ENCODE measurements around the gene ENOX1. TPM values are rescaled to one million over a fixed set of nuclear protein-coding genes. Genes with fewer than 3 reads are reported as not detected.

ENOX1 gene
- total RNA-seq, 1 experiment from 2014 or later: 11.9 TPM

- Histone ChIP-seq H3K4me1 (no peaks in the 10 kb centered on the region), H3K36me3 (no peaks in the 10 kb centered on the region), H3K27ac (no peak overlapping the region), H3K9me3 (replicated peaks) (0 out of 2 replicates have a peak, but pooled peaks cover 5% of the 10 kb centered on the region), H3K4me3 (no peak overlapping the region), H3K27me3 (no peaks in the 10 kb centered on the region)
- DNase-seq: no peak
These were observed 189.7 kb downstream of the ENOX1 start for GRCh38 chr13:43596924-43597598.

- no peaks in the 10 kb centered on the region for H3K4me1 ChIP-seq
- H3K27me3 ChIP-seq: no peaks in the 10 kb centered on the region
- H3K9me3 ChIP-seq (replicated peaks): 0 out of 2 replicates have a peak, but pooled peaks cover 2% of the 10 kb centered on the region
- H3K4me3 ChIP-seq: no peak overlapping the region
- DNase-seq: no peak
- H3K27ac ChIP-seq: no peak overlapping the region
- H3K36me3 ChIP-seq: no peaks in the 10 kb centered on the region
These were observed 190.8 kb downstream of the ENOX1 start for GRCh38 chr13:43596006-43596405.

- H3K9me3 ChIP-seq (replicated peaks): no peaks in the 10 kb centered on the region
- no peak overlapping the region for H3K27ac ChIP-seq
- no peaks in the 10 kb centered on the region for H3K27me3 ChIP-seq
- no peaks in the 10 kb centered on the region; the same call in 1 of the 2 replicates for H3K36me3 ChIP-seq
- H3K4me1 ChIP-seq: peaks cover 13% of the 10 kb centered on the region; the same call in 1 of the 2 replicates
- DNase-seq: no peak
- H3K4me3 ChIP-seq: no peak overlapping the region
These were observed 199.4 kb downstream of the ENOX1 start for GRCh38 chr13:43587376-43587775.

- no peak overlapping the region for H3K27ac ChIP-seq
- H3K4me3 ChIP-seq: no peak overlapping the region
- H3K27me3 ChIP-seq: no peaks in the 10 kb centered on the region
- H3K36me3 ChIP-seq: no peaks in the 10 kb centered on the region; the same call in 1 of the 2 replicates
- peak; percentile 73 to 89 for DNase-seq
- peaks cover 13% of the 10 kb centered on the region; the same call in 1 of the 2 replicates for H3K4me1 ChIP-seq
- H3K9me3 ChIP-seq (replicated peaks): no peaks in the 10 kb centered on the region
These were observed 202.0 kb downstream of the ENOX1 start for GRCh38 chr13:43584751-43585150.

- Histone ChIP-seq H3K36me3 (no peaks in the 10 kb centered on the region; the same call in 1 of the 2 replicates), H3K27me3 (no peaks in the 10 kb centered on the region), H3K27ac (no peak overlapping the region), H3K4me3 (no peak overlapping the region), H3K9me3 (replicated peaks) (no peaks in the 10 kb centered on the region), H3K4me1 (peaks cover 13% of the 10 kb centered on the region; the same call in 1 of the 2 replicates)
- DNase-seq: no peak
These were observed 203.5 kb downstream of the ENOX1 start for GRCh38 chr13:43583321-43583720.

GRCh38 chr13:43580280-43580679 lies 206.5 kb downstream of the ENOX1 start:
- no peak for DNase-seq
- no peak overlapping the region for H3K27ac ChIP-seq
- peaks cover 11% of the 10 kb centered on the region; the same call in 1 of the 2 replicates for H3K4me1 ChIP-seq
- H3K4me3 ChIP-seq: no peak overlapping the region
- no peaks in the 10 kb centered on the region; the same call in 1 of the 2 replicates for H3K36me3 ChIP-seq
- no peaks in the 10 kb centered on the region for H3K9me3 ChIP-seq (replicated peaks)
- no peaks in the 10 kb centered on the region for H3K27me3 ChIP-seq

- H3K27ac ChIP-seq: no peak overlapping the region
These were observed 207.5 kb downstream of the ENOX1 start for GRCh38 chr13:43579321-43579720.

GRCh38 chr13:43574605-43575004 lies 212.2 kb downstream of the ENOX1 start:
- Histone ChIP-seq H3K9me3 (replicated peaks) (no peaks in the 10 kb centered on the region), H3K4me1 (peaks cover 25% of the 10 kb centered on the region), H3K4me3 (no peak overlapping the region), H3K27ac (no peak overlapping the region), H3K36me3 (no peaks in the 10 kb centered on the region), H3K27me3 (no peaks in the 10 kb centered on the region)
- DNase-seq: no peak

More at GRCh38 chr13:43579321-43579720, 207.5 kb downstream of the ENOX1 start:
- Histone ChIP-seq H3K4me1 (peaks cover 8% of the 10 kb centered on the region; the same call in 1 of the 2 replicates), H3K9me3 (replicated peaks) (no peaks in the 10 kb centered on the region), H3K36me3 (no peaks in the 10 kb centered on the region; the same call in 1 of the 2 replicates), H3K4me3 (no peak overlapping the region), H3K27me3 (no peaks in the 10 kb centered on the region)
- DNase-seq: peak in 1 of 2 experiments; percentile 4

GRCh38 chr13:43573802-43574514 lies 212.8 kb downstream of the ENOX1 start:
- Histone ChIP-seq H3K27ac (peak overlapping the region; percentile 28), H3K27me3 (no peaks in the 10 kb centered on the region)
- no peak for DNase-seq

GRCh38 chr13:43573361-43573740 lies 213.4 kb downstream of the ENOX1 start:
- Histone ChIP-seq H3K27ac (peak overlapping the region; percentile 28), H3K4me3 (no peak overlapping the region), H3K27me3 (no peaks in the 10 kb centered on the region), H3K9me3 (replicated peaks) (no peaks in the 10 kb centered on the region), H3K36me3 (no peaks in the 10 kb centered on the region), H3K4me1 (peaks cover 25% of the 10 kb centered on the region)
- DNase-seq: no peak

More at GRCh38 chr13:43573802-43574514, 212.8 kb downstream of the ENOX1 start:
- H3K4me1 ChIP-seq: peaks cover 25% of the 10 kb centered on the region
- no peaks in the 10 kb centered on the region for H3K36me3 ChIP-seq
- no peak overlapping the region for H3K4me3 ChIP-seq
- no peaks in the 10 kb centered on the region for H3K9me3 ChIP-seq (replicated peaks)

- Histone ChIP-seq H3K27ac (peak overlapping the region; percentile 28), H3K36me3 (no peaks in the 10 kb centered on the region), H3K27me3 (no peaks in the 10 kb centered on the region), H3K4me1 (peaks cover 25% of the 10 kb centered on the region), H3K9me3 (replicated peaks) (no peaks in the 10 kb centered on the region), H3K4me3 (no peak overlapping the region)
- DNase-seq: peak; percentile 19 to 27
These were observed 214.0 kb downstream of the ENOX1 start for GRCh38 chr13:43572656-43573360.

- no peak overlapping the region for H3K4me3 ChIP-seq
- no peaks in the 10 kb centered on the region for H3K36me3 ChIP-seq
- DNase-seq: no peak
- H3K27me3 ChIP-seq: no peaks in the 10 kb centered on the region
- peaks cover 24% of the 10 kb centered on the region for H3K4me1 ChIP-seq
- no peaks in the 10 kb centered on the region for H3K9me3 ChIP-seq (replicated peaks)
- H3K27ac ChIP-seq: no peak overlapping the region
These were observed 217.1 kb downstream of the ENOX1 start for GRCh38 chr13:43569658-43570057.

- no peak for DNase-seq
- Histone ChIP-seq H3K9me3 (replicated peaks) (no peaks in the 10 kb centered on the region), H3K36me3 (no peaks in the 10 kb centered on the region), H3K4me3 (no peak overlapping the region), H3K4me1 (peaks cover 4% of the 10 kb centered on the region), H3K27me3 (no peaks in the 10 kb centered on the region), H3K27ac (no peak overlapping the region)
These were observed 219.2 kb downstream of the ENOX1 start for GRCh38 chr13:43567608-43568007.

- H3K36me3 ChIP-seq: no peaks in the 10 kb centered on the region
- no peaks in the 10 kb centered on the region for H3K9me3 ChIP-seq (replicated peaks)
- H3K27ac ChIP-seq: no peak overlapping the region
- no peak for DNase-seq
- H3K4me1 ChIP-seq: no peaks in the 10 kb centered on the region; the same call in 1 of the 2 replicates
- no peaks in the 10 kb centered on the region for H3K27me3 ChIP-seq
- no peak overlapping the region for H3K4me3 ChIP-seq
These were observed 221.8 kb downstream of the ENOX1 start for GRCh38 chr13:43564952-43565351.

- H3K27me3 ChIP-seq: no peaks in the 10 kb centered on the region
- no peak overlapping the region for H3K27ac ChIP-seq
- no peaks in the 10 kb centered on the region for H3K36me3 ChIP-seq
- H3K4me3 ChIP-seq: no peak overlapping the region
- H3K4me1 ChIP-seq: peaks cover 8% of the 10 kb centered on the region; the same call in 1 of the 2 replicates
- no peaks in the 10 kb centered on the region for H3K9me3 ChIP-seq (replicated peaks)
- no peak for DNase-seq
These were observed 225.7 kb downstream of the ENOX1 start for GRCh38 chr13:43561081-43561480.
